Measurements from ENCODE around the gene SMCO2.

DNA sequence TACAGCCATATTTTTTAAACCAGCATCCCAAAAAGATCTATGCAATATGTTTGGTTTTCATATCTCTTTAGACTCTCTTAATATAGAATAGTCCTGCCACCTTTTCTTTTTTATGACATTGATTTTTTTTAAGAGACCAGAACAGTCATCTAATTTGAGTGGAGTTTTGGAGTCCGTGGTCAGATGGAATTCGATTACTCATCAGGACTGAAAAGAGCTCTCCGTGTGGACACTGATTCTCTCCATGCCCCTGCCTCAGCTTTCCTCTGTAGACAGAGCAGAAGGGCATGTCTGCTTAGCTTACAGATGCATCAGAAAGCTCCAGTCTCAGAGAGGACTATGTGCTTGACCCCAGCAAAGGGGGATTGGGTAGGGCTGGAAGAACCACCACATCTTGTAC lies 27.8 kb downstream of the SMCO2 start:
- TF ChIP-seq POLR2A (IDR thresholded peaks at IDR 0.05; ENCODE audit: low read length) (no peak), GATA1 (IDR thresholded peaks at IDR 0.05; ENCODE audit: low read depth, low read length) (no peak)
